ENCODE data around the gene TMEM43. TPM values are rescaled to one million over a fixed set of nuclear protein-coding genes. Genes with fewer than 3 reads are reported as not detected.
A peak's percentile ranks its signal among the peaks of the same experiment; 100 is the strongest.

TMEM43 gene
- total and polyA plus RNA-seq, 2 of the 8 experiments (the other 6 are each of a cell fraction or from before 2014, with no cell fraction given) = 27.0 to 33.7 TPM

- Histone ChIP-seq H2BK20ac (ENCODE audit: low read length) (no peak overlapping the region), H3K23me2 (ENCODE audit: low read depth, low read length) (peaks cover 2% of the 10 kb centered on the region; the same call in 1 of the 2 replicates), H2BK12ac (ENCODE audit: low read depth, low read length) (no peak overlapping the region), H3K18ac (ENCODE audit: extremely low read depth, low read length) (no peak overlapping the region), H4K91ac (replicated peaks; ENCODE audit: insufficient read length, low read length) (no peak overlapping the region), H4K8ac (ENCODE audit: extremely low read depth, insufficient read depth, low read length) (no peak overlapping the region; the same call in 1 of the 2 replicates), H3K4me3 (ENCODE audit: extremely low read depth in 1 of 4, insufficient read depth in 2 of 4, low read depth in 3 of 4, low read length in 4 of 4) (no peak overlapping the region), H2AFZ (ENCODE audit: low read length) (no peak overlapping the region), H3K4ac (replicated peaks; ENCODE audit: insufficient read length, low read depth, low read length) (no peak overlapping the region), H3K9ac (replicated peaks in 1 of 4; ENCODE audit: extremely low read depth in 1 of 4, low read depth in 3 of 4, low read length in 3 of 4) (no peak overlapping the region), H4K5ac (ENCODE audit: insufficient read length, low read depth, low read length) (no peak overlapping the region), H2BK15ac (ENCODE audit: low read length) (no peak overlapping the region), H3K4me1 (replicated peaks in 1 of 4; ENCODE audit: control insufficient read depth in 3 of 4, insufficient read depth in 4 of 4, low read length in 3 of 4) (peaks cover 0 to 4% (median 3%) of the 10 kb centered on the region in 4 experiments; a peak in 5 of 7 replicates), H3K9me3 (ENCODE audit: insufficient read depth in 2 of 2, low read depth in 1 of 2, low read length in 1 of 2) (no peaks in the 10 kb centered on the region), H3K79me1 (ENCODE audit: low read depth, low read length) (peaks cover 11% of the 10 kb centered on the region), H3K4me2 (ENCODE audit: insufficient read depth in 1 of 2, low read depth in 2 of 2, low read length in 2 of 2) (no peak overlapping the region), H3K27ac (ENCODE audit: low read depth, low read length) (no peak overlapping the region), H3K36me3 (ENCODE audit: control insufficient read depth in 2 of 4, insufficient read depth in 4 of 4, low read length in 3 of 4) (peaks cover 3 to 23% (median 11%) of the 10 kb centered on the region in 4 experiments; a peak in 5 of 8 replicates), H2AK5ac (ENCODE audit: low read depth, low read length) (no peak overlapping the region), H2BK120ac (replicated peaks; ENCODE audit: low read depth, low read length) (no peak overlapping the region), H3K56ac (replicated peaks; ENCODE audit: insufficient read length, low read depth, low read length) (no peak overlapping the region), H3K27me3 (replicated peaks in 1 of 4; ENCODE audit: control insufficient read depth in 3 of 4, extremely low read depth in 1 of 4, insufficient read depth in 3 of 4, low read length in 3 of 4) (no peaks in the 10 kb centered on the region), H4K20me1 (replicated peaks in 1 of 2; ENCODE audit: control insufficient read depth in 1 of 2, insufficient read depth in 2 of 2, low read length in 2 of 2) (peaks cover 0 to 2% of the 10 kb centered on the region in 2 experiments), H2BK5ac (ENCODE audit: low read depth, low read length) (no peak overlapping the region), H3K14ac (ENCODE audit: insufficient read length) (no peak overlapping the region), H3K23ac (ENCODE audit: insufficient read length) (no peak overlapping the region), H3K79me2 (ENCODE audit: control insufficient read depth in 1 of 2, insufficient read depth in 2 of 2, low read length in 2 of 2) (peaks cover 0 to 14% of the 10 kb centered on the region in 2 experiments; a peak in 2 of 4 replicates)
- POLR2A ChIA-PET (ENCODE audit: partially characterized antibody) = no interaction called here
- DNase-seq (ENCODE audit: low read depth in 1 of 2, low spot score in 2 of 2) (no peak), FAIRE-seq (no peak)
- CTCF ChIA-PET (ENCODE audit: partially characterized antibody) = interaction anchor here (1.0 to 10.2 kb wide), 5 partner anchors 9 to 222 kb away, joined by 3 to 123 read pairs (median 6); no protein-coding TSS in a partner anchor
- WGBS, 2 experiments (ENCODE audit: extremely low coverage in 1 of 2, insufficient coverage in 1 of 2, insufficient read length in 1 of 2, insufficient replicate concordance in 2 of 2, low coverage in 1 of 2, low lambda C conversion rate in 2 of 2, missing lambda C conversion rate in 1 of 2) = 90% methylated on average over 13 of the region's 13 CpGs; no CpG with 5 or more reads in 1 of the 2 experiments
- 0 out of 2 replicates have a peak, but pooled peaks have one; percentile 30 for TF ChIP-seq CEBPB (IDR thresholded peaks at IDR 0.05; ENCODE audit: low read depth, low read length)
- no peak for TF ChIP-seq NRF1 (IDR thresholded peaks at IDR 0.05; ENCODE audit: low read depth, low read length)
Measured at GRCh38 chr3:14118400-14119381, 6.2 kb upstream of the TMEM43 start.
